GM18517 (cell line): Measurements from ENCODE around the gene DNASE1.

ENCODE experiments used
- ATAC-seq: cut with Tn5 transposase; IDR thresholded peaks from one replicate; pipeline ENCODE4 v1.9.1; 2021; ENCODE audit warnings: mild to moderate bottlenecking, moderate library complexity; ENCODE audit not compliant: unreplicated experiment

Gene DNASE1

DNA sequence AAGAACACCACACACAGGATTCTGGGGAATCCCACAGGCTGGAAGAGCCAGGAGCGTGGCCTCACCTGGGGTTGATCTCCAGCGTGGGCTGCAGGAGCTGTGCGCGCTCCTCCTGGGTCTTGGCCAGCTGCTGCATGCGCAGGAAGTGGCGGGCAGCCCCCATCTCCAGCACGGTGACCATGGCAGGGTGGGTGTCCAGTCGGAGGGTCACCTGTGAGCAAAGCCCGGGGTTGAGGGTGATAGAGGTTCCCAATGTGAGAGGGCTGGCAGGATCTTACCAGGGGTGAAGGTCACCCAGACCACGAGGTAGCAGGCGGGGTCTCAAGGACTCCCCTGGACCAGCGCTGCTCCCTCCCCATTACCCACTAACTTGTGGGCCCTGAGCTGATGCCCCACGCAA is 7.4 kb downstream of the DNASE1 start:
- no peak for ATAC-seq

DNA sequence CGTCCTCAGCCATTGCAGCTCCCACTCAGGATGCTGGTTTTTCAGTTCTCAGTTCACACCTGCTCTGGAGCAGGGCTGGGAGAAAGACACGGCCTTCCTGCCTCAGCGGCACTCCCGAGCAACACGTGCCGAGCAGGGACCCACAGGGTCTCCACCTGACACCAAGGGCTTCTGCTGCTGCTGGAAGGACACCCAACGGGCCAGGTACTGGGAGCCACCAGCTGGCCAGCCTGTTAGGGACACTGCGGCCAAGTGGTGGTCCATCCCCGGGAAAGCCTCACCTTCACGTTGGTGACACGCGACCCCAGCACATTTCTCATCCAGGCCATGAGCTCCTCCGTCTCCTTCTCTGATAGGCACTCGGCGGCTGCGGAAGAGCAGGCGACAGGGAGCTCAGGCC is 8.1 kb downstream of the DNASE1 start:
- ATAC-seq = no peak

- ATAC-seq = no peak
Observed at GRCh38 chr16:3664187-3664896, 9.9 kb downstream of the DNASE1 start.

- ATAC-seq = no peak
Observed at GRCh38 chr16:3665508-3665907, 11.0 kb downstream of the DNASE1 start.

GRCh38 chr16:3668626-3669025 is 14.1 kb downstream of the DNASE1 start:
- no peak for ATAC-seq

DNA sequence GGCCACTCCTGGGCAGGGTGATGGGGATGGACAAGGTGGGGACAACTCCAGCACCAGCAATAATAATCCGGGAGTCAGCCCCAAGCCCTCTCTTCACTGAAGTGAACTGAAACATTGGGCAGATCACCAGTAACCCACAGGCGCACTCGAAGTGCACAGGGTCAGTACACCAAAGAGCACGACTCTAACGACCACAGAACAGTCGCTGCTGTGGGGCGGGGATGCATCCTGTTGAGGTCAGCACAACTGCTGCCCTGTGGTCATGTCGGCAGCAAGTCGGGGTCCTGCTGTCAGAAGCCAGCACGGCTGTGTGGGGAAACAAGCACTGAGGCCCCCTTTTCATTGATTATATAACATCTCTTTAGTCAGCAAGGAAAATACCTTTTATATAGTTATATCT is 14.6 kb downstream of the DNASE1 start:
- no peak for ATAC-seq

DNA sequence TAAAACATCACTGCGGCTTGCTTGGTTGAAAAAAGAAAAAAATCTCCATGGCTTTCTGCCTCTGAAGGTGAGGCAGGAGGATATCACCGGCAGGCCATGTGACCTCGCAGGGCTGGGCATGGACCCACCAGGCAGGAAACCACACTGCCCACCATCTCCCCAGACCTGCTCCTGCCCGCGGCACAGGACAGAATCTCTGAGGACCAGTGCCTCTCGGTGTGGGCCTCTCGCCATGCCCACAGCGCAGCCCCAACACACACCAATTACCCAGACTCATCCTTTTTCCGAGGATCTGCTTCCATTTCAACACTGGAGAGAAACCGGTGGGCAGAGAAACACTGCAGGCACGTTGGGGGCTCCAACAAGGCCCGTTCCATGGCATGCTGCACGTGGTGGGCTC is 16.2 kb downstream of the DNASE1 start:
- no peak for ATAC-seq

DNA sequence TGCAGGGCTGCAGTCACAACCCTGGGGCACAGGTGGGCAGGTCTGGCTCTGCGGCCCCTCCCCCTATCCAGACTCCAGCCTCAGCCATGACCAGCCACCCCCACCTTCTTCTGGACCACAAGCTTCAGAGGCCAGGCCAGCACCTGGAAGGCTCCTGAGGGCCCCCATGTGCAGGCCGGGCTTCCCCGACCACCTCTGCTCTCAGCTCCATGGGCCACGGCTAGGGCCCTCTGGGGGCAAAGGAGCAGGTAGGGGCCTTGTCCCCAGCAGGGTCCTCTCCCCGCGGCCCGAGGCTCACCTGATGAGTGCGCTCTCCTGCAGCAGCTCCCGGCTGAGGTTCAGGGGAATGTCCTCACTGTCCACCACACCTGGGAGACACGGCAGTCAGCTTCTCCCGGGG is 16.9 kb downstream of the DNASE1 start:
- ATAC-seq = no peak

- no peak for ATAC-seq
Observed at GRCh38 chr16:3672571-3673041, 18.1 kb downstream of the DNASE1 start.

- no peak for ATAC-seq
Observed at GRCh38 chr16:3673201-3673600, 18.7 kb downstream of the DNASE1 start.

- no peak for ATAC-seq
Observed at GRCh38 chr16:3673676-3674377, 19.3 kb downstream of the DNASE1 start.

DNA sequence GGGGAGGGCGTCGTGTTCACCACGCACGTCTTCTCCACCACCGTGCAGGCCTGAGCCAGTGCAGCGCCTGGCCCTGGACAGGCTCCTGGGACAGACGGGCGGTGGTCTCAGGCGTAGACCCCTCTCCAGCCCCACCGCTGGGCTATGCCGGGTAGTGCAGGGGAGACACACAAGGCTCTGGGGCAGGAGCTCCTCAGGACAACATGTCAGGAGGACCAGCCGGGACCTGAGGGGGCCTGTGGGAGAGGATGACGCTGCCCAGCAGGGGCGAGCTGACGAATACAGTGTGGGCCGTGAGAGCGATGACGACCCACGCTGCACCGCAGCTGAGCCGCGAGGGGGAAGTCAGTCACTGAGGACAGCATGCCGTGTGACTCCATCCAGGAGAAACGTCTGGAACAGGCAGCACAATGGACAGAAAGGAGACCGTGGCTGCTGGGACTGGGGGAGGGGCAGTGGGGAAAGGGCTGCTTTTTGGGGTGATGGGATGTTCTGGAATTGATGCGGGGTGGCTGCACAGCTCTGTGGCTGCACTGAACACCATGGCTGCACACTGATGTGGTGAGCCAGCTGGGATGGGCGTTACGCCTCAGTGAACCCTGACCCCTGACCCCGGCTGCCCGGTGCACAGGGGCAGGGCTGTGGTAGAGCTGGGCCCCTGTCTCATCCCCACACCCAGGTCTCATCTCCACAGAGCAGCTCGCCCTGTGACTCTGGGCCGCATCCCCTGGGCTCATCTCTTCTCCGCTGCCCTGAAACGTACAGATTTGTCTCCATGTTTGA is 20.2 kb downstream of the DNASE1 start:
- ATAC-seq = no peak

GRCh38 chr16:3675601-3676130 is 21.2 kb downstream of the DNASE1 start:
- ATAC-seq = no peak

- no peak for ATAC-seq
Observed at GRCh38 chr16:3677994-3678393, 23.5 kb downstream of the DNASE1 start.

DNA sequence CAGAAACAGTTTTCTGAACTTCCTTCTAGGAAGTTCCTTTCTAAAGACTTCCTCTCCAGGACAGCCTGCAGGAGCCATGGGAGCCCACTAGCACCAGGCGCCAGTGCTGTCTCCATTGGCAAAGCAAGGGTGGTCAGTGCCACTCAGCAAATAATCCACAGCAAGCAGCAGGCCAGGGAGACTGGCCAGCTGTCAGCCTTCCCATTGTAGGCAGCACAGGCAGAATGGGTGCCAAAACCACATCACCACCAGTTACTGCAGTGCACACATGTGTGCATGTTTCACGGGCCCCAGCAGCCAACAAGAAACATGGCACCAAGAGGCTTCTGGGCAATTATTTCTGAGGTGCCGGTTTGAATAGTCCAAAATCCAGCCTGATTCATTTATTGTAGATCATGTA is 26.7 kb downstream of the DNASE1 start:
- ATAC-seq = no peak

DNA sequence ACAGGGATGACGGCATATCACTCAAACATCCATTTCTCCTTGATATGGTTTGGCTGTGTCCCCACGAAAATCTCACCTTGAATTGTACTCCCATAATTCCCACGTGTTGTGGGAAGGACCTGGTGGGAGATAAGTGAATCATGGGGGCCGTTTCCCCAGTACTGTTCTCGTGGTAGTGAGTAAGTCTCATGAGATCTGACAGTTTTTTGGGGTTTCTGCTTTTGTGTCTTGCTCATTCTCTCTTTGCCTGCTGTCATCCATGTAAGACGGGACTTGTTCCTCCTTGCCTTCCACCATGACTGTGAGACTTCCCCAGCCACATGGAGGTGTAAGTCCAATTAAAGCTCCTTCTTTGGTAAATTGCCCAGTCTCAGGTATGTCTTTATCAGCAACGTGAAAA is 32.5 kb downstream of the DNASE1 start:
- ATAC-seq = no peak

DNA sequence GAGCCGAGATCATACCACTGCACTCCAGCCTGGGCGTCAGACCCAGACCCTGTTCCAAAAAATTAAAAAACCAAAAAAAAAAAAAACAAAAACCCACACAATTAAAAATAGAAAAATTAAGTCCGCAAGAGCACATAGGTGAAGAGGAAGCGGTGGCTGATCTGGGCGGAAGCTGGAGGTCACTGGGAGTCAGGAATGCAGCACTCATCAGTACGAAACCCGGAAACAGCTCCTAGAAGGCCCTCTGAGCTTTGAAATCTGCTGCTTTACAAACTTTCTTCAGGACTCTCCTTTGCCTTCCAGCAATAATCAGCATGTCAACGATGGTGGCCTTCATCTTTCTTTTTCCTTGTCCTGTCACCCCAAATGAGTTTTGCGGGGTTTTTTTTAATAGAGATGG is 33.3 kb downstream of the DNASE1 start:
- no peak for ATAC-seq

GRCh38 chr16:3689731-3690130 is 35.2 kb downstream of the DNASE1 start:
- ATAC-seq = no peak

DNA sequence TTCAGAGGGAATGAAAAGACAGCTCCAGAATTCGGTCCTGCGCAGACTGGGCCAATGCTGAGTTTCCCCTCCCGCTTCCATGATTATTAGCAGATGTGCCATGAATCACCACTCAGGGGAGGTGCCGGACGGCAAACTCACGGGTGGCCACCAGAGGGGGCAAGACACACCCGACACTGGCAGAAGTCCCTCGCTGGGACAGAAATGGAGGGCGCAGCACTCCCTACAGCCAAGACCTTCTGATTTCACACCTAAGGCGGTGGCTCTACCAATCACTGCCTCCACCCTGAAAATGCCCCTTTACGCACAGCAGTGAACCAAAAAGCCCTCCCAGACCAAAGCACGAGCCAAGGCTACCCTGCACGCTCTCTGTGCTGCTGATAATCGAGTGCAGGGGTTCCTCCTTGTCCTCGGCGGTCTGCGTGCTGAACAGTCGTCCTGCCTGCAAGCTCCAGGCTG is 36.0 kb downstream of the DNASE1 start:
- ATAC-seq = peak; percentile 76

GRCh38 chr16:3690980-3691720 is 36.7 kb downstream of the DNASE1 start:
- ATAC-seq = no peak

GRCh38 chr16:3691761-3692160 is 37.3 kb downstream of the DNASE1 start:
- no peak for ATAC-seq
